Right hindlimb (tissue), 1 donor: ENCODE data around the gene MOCOS.
"Not testable (repeated sequence)": the region's sequence is repeated elsewhere in the genome, so short reads cannot be mapped to it uniquely, and the experiment has no call there.

Experiments
- DNase-seq: peaks from one replicate; pipeline ENCODE4 v3.0.0-alpha.2; 2018

The MOCOS gene

DNA sequence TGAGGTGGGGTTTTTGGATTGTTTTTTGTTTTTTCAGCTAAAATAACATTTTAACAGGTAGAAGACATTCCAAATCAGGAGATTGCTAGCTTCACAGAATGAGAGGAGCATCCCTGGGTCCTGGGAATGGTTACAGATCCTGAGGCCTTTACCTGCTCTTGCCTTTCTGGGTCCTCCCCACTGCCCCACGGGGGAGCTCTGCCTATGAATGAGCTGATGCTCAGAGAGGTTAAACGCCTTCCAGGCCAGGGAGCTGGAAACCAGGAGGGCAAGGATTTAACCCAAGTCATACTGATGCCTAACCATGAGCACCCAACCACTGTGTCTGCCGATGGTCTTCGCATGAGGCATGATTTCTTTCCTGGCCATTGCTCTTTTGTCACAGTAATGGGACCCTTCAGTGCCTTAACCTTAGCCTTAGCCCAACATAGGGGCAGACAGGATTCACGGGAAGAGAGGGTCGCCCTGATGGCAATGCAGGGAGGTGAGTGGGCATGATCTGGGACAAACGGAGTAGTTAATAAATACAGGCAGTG is 16.1 kb downstream of the MOCOS start:
- DNase-seq: no peak

DNA sequence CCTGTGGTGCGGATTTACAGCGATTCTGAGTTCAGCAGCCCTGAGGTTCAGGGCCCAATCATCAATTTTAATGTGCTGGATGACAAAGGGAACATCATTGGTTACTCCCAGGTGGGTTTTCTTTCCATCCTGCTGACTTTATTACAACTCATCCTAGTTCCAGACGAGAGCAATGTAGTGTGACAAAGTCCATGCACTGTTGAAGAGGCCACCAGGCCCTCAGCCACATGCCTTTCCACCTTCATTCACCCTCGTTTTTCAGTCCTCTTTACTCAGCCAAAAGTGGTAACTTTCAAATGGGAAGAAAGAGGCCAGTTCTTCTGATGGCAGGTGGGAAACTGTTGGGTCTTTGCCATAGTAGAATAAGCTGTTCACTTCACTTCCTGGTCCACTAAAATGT is 17.9 kb downstream of the MOCOS start:
- no peak for DNase-seq

DNA sequence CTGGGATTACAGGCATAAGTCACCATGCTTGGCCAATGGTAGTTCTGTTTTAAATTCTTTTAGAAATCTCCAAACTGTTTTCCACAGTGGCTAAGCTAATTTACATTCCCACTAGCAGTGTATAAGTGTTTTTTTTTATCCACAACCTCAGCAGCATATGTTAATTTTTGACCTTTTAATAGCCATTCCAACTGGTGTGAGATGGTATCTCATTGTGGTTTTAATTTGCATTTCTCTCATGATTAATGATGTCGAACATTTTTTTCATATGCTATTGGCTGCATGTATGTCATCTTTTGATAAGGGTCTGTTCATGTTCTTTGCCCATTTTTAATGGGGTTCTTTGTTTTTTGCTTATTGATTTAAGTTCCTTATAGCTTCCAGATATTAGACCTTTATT is 20.0 kb downstream of the MOCOS start:
- no peak for DNase-seq

DNA sequence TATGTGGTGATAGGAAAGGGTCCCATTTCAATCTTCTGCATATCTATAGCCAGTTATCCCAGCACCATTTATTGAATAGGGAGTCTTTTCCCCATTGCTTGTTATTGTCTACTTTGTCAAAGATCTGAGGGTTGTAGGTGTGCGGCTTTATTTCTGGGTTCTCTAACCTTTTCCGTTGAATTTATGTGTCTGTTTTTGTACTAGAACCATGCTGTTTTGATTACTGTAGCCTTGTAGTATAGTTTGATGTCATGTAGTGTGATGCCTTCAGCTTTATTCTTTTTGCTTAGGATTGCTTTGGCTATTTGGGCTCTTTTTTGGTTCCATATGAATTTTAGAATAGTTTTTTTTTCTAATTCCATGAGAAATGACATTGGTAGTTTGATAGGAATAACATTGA is 20.7 kb downstream of the MOCOS start:
- not testable (repeated sequence) for DNase-seq

DNA sequence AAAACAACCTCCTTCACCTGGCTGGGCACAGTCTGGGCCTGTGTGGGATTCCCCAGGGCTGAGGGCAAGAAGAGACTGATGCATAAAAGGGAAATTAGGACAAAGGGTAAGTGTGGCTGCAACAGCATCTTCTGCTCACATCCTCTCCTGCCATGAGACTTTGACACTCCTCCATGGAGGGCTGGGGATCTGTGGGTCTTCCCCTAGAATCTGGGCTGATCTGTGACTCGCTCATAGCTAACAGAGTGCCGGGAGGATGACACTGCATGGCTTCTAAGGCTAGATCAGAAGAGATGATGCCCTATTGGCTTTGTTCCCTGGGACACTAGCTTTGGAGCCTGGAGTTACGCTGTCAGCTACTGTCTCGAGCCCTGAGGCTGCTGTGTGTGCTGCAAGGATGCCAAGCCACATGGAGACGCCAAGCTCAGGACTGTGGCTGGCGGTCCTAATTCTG is 24.3 kb downstream of the MOCOS start:
- no peak for DNase-seq

DNA sequence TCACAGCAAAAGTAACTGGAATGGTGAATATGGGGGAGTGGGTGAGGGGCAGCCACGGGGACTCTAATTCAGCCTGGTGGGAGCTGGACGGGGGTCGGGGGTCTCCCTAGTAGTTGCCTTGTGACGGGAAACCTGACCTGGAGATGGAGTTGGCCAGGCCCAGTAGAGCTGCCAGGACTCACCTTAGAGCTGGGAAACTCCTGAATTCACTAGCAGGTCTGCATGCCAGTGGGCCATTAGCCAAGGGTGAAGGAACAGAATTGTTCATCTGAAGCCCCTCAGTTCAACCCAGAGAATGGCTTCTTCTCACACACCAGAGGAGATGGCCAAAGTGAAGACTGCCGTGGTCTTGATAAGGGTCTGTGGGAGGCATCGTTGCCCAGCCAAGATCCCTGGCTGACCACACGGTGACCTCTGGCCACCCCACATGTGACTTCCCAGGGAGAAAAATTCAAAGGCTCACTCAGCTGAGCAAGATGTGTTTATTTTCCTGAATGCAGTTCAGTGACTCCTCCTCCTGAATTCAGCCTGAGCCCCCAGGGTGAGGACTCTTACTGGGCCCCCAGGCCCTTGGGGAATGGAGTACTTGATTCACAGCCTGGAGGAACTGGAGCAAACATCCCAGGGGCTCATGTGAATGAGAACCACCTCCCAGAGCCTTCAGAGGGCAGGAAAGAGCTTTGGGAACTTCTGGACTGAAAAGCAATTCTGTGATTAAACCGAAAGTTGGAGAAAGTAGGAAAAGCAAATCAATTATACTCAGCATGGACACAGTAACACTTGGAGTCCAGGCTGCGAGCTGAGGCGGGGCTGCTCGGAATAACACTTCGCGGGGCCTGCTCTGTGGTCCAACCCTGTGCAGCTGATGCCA is 25.2 kb downstream of the MOCOS start:
- peak; percentile 49 for DNase-seq

DNA sequence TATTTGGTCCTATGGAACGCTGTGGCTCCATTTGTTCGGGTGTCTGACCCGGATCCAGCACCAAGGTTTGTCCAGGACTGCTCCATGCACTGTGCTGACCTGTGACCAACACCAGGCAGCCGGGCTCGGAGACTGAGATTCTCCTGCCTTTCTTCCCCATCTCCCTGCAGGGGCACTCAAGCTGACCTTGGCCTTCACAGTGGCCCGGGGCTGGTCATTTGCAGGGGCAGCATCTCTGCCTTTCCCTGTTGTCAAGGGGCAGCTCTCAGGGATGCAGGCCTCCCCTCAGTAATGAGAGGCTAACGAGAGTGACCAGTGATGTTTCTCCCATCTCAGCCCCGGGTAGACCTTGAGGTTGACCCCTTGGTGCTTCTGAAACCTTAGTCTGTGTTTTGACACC is 27.5 kb downstream of the MOCOS start:
- no peak for DNase-seq

DNA sequence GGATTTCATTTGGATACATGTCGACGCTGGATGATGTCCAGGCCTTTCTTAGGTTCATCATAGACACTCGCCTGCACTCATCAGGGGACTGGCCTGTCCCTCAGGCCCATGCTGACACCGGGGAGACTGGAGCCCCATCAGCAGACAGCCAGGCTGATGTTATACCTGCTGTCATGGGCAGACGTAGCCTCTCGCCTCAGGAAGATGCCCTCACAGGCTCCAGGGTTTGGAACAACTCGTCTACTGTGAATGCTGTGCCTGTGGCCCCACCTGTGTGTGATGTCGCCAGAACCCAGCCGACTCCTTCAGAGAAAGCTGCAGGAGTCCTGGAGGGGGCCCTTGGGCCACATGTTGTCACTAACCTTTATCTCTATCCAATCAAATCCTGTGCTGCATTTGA is 28.3 kb downstream of the MOCOS start:
- DNase-seq: no peak

DNA sequence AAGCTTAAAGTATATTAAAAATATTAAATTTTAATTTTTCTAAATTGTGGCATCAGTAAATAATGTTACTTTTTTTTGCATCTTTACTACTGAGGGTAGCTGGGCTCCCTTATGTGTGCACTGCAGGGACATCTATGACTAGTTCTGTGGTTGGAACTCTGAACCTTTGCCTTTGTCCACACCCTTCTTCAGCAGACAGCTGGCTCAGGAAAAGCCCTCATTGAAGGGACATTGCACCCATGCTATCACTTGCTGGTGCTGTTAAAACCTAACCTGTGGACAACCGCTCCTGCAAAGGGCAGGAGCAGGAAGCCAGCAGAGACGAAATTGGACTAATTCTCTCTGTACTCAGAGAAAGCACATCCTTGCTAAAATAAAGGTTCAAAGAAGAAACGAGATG is 30.1 kb downstream of the MOCOS start:
- no peak for DNase-seq

DNA sequence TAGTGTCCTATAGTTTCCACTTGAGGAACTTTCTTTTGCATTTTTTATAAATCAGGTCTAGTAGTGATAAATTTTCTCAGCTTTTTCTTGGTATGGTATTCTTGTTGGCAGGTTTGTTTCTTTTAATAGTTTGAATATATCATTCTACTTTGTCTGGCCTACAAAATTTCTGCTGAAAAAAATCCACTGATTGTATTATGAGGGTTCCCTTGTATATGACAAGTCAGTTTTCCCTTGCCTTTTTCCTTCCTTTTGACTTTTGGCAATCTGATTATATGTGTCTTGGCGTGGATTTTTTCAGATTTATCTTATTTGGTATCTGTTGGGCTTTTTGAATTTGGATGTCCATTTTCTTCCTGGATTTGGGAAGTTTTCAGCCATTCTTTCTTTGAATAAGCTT is 41.9 kb downstream of the MOCOS start:
- DNase-seq: no peak

DNA sequence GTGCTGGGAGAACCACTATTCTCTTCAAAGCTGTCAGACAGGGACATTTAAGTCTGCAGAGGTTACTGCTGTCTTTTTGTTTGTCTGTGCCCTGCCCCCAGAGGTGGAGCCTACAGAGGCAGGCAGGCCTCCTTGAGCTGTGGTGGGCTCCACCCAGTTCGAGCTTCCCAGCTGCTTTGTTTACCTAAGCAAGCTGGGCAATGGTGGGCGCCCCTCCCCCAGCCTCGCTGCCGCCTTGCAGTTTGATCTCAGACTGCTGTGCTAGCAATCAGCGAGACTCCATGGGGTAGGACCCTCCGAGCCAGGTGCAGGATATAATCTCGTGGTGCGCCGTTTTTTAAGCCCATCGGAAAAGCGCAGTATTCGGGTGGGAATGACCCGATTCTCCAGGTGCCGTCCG is 53.2 kb downstream of the MOCOS start:
- DNase-seq: not testable (repeated sequence)

DNA sequence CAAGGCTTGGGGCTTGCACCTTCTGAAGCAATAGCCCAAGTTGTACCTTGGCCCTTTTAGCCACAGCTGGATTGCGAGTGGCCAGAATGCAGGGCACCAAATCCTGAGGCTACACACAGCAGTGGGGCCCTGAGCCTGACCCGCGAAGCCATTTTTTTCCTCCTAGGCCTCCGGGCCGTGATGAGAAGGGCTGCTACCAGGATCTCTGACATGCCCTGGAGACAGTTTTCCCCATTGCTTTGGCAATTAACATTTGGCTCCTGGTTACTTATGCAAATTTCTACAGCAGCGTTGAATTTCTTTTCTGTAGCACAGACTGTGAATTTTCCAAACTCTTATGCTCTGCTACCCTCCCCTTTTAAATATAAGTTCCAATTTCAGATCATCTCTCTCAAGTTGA is 54.5 kb downstream of the MOCOS start:
- no peak for DNase-seq

DNA sequence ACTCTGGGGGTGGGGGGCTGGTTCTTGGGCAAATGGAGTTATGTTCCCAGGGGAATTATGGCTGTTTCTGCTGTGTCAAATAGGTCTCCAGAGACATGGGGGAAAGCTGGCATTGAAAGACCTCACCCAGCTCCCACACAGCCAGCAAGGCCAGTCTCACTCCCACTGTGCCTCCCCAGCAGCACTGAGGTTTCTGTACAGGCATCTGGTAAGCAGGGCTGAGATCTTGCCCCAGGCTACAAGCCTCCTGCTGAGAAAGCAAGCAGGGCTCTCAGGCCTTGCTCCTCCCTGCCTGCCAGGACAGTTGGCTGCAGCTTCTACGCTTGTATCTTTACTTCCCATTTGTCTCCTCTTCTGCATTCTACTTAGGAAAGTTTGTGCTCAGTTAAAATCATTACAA is 59.7 kb downstream of the MOCOS start:
- DNase-seq: no peak

DNA sequence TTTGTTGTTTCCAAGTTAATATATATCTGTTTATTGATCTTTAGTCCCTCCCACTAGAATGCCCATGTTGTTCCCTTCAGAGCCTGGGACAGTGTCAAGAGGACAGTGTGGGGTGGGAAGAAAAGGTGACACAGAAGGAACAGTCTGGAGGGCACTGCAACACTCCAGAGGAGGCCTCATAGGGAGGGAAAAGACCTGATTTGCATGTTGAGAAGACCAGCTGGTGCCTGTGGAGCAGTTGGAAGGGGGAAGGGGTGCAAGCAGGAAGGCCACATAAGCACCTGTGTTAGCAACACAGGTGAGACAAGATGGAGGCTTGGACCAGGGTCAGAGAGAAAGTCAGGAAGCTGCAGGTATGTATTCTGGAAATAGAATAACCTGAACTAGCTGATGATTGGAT is 62.1 kb downstream of the MOCOS start:
- no peak for DNase-seq

DNA sequence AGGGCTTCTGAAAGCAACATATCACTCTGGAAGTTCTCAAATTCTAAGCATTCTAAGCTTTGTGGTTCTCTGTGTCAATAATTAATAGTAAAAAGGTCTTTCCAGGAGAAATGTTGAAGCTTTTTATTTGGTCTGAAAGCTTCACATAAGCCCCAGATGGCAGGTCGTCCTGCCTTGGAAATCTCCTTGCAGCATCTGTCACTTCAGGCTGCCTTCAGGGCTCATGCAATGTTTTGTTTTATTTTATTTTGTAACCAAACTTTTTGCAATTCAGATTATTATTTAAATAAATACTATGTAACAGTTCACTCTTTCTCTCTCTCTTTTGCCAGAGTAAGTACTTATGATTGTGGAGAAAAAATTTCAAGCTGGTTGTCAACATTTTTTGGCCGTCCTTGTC is 63.5 kb downstream of the MOCOS start:
- DNase-seq: no peak

DNA sequence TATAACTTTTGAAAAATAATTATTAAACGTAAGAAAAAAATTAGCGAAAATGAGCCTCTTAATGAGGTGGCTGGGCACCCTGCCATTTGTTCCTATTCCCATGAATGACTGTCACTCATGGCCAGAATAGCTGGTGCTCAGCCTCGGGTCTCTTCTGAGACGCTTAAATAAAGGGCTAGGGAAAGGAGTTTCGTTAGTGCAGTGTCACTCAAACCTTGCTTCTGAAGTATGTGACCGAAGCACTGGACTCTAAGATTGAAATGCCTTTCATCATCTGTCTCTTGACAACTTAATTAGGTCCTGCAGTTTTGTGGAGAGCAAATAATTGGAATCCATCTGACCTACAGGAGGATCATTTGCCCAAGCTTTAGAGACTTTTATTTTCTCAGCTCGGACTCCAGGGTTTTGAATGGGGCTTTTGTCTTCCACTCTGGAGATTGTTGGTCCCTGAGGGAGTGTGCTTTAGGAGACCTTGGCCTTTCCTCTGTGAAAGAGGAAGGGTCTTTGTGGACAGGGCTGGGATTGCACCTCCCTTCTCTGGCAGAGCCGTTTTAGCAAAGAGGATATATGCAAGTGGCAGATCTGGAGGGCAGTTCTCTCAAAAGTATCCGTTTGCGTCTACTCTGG is 67.9 kb downstream of the MOCOS start:
- no peak for DNase-seq

DNA sequence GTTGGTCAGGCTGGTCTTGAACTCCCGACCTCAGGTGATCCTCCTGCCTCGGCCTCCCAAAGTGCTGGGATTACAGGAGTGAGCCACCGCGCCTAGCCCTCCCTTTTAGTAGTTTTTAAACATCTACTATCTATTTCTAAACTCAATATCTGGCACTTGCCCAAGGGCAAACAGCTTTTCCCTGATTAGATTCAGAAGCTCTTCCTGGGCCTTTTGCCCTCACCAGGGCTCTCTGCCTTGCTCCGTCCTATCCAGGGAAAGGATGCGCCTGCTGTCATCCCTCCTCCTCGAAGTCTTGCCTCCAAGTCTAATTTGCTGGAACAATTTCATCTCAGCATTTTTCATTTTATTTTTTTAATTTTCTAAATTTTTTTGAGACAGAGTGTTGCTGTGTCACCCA is 68.8 kb downstream of the MOCOS start:
- DNase-seq: no peak

DNA sequence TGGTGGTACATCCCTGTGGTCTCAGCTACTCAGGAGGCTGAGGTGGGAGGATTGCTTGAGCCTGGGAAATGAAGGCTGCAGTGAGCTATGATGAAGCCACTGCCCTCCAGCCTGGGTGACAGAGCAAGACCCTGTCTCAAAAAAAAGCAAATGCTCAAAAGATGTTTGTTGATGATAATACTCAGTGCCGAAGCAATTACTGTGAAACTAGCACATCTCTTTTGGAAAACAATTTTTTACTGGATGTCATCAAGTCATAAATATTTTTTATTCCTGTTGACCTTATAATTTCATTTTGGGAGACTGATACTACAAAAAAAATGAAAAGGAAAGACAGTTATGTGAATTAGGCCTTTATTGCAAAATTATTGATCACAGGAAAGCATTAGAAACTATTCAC is 75.7 kb downstream of the MOCOS start:
- DNase-seq: no peak

DNA sequence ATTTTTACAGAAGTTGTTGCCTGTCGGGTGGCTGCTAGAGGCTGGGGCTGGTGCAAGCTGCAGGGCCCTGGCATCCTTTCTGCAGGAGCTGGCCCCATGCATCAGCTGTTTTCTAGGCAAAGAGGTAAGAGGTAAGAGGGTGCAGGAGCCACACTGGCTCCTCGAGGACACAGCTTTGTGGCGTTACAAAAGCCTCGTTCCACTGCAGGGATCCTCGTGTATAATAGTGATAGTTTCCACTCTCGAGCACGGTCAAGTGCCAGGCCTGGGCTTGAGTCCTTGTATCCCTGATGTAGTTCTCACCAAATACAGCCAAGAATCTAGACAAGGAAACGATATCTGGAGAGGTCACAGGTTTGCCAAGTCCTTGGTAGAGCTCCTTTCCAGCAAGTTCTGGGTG is 77.0 kb downstream of the MOCOS start:
- DNase-seq: no peak

DNA sequence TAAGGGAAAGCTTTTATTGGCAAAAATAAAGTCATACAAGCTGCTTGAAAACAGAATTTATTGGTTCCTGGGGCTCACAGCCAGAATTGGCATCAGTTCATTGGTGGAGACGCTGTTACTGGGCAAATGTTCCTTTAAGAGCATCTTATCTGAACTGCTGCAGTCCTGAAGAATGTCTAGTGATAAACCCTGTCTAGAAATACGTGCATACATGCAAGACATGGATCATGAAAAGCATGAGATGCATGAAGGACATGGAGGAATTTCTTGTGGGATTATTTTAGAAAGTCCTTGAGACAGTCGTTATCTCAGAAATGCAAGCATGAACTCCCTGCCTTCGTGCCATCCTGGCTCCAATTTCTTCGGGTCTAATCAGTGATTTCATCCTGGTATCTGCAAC is 77.7 kb downstream of the MOCOS start:
- DNase-seq: no peak

DNA sequence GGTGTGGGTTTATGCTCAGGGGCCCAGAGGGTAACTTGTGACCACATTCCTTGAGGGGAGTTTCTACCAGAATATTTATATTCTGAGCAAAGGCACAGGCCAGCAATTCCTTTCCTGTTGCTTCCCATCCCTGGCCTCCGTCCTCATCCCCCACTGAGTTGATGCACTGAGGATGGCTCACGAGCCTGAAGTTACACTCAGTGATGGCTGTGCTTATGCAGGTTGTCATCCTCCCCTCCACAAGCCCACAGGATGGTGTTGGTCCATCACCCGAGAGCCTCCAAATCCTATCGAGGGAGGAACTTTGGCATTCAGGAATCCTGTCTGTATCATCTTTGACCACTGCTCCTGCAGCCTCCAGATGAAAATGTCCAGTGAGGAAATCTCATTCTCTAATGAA is 81.9 kb downstream of the MOCOS start:
- no peak for DNase-seq

DNA sequence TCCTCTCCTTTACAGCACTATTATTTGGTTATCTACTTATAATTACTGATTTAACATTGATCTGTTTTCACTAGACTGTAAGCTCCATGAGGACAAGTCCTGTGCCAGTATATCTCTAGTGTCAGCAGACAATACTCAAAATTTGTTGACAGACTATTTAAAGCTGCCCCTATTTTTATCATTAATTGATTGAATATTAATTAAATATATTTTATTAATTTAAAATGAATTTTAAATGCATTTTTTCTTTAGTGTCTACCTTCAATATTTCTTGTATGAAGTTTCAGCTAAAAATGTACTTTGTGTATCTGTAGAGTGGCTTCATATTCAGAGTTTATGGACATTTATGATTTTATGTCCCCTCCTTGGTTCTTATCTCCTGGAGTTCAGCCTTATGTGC is 83.9 kb downstream of the MOCOS start:
- no peak for DNase-seq

DNA sequence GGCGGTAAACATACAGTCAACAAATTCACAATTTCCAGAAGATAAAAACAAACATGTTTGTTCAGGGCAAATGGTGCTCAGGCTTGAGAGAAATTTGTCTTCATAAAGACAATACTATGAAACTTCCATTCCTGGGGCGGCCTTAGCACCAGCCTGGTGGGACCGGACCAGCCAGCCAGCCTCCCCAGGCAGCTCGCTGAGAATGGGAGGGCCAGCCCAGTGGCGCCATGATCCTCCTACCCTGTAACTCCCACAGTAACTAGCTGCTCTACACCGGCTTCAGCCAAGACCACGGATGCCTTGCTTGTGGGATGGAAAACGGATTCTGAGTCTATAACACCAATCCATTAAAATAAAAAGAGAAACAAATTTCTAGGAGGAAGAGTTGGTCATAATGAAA is 86.0 kb downstream of the MOCOS start:
- DNase-seq: no peak

DNA sequence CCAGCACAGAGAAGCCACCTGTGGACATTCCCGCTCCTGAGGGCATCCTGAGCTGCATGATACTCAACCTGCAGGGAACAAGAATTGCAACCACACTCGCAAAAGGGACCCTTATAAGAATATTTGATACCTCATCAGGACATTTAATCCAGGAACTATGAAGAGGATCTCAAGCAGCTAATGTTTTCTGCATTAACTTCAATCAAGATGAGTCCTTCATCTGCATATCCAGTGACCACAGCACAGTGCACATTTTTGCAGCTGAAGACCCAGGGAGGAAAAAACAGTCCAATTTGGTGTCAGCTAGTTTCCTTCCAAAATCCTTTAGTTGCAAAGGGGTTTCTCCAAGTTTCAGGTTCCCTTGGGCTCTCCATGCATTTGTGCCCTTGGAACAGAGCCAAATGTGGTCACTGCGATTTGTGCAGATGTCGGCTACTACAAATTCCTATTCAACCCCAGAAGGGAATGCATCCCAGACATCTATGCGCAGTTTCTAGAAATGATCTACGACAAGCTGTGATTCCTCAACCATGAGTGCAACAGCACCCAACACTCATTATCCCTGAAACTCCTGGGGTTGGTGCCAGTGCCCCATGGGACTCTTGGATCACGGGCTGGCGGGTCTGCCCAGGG is 86.9 kb downstream of the MOCOS start:
- no peak for DNase-seq
